Stimulated activated CD8-positive, alpha-beta memory T cell treated with anti-CD3 and anti-CD28 coated beads, Interleukin-7, amount 100 ng/mL, for 1 hour (primary cell): ENCODE results near the gene GRID2IP.

Experiments
- DNase-seq, 2 donors: peaks; one replicate each; pipeline ENCODE4 v3.0.0-alpha.2; 2020; ENCODE audit warnings: low read depth in 2 of 2

Gene GRID2IP

GRCh38 chr7:6447581-6448199, 103.6 kb downstream of the GRID2IP start, which contains the start of gene DAGLB:
Gene DAGLB (minus strand): TSS chr7:6447954. CDS start chr7:6447842, 112 bp downstream.
- DNase-seq: peak; percentile 92 to 95
